ENCODE data around the gene OLFM3.

OLFM3 gene

GRCh38 chr1:101915597-101915996 is 81.1 kb downstream of the OLFM3 start:
- Mint-ChIP-seq H3K27ac (no peak overlapping the region), H3K27me3 (no peaks in the 10 kb centered on the region), H3K4me3 (no peak overlapping the region), H3K9me3 (ENCODE audit: low read depth) (no peaks in the 10 kb centered on the region), H3K36me3 (no peaks in the 10 kb centered on the region), H3K4me1 (ENCODE audit: low read depth) (no peaks in the 10 kb centered on the region)

- Mint-ChIP-seq H3K27me3 (no peaks in the 10 kb centered on the region), H3K27ac (no peak overlapping the region), H3K4me3 (no peak overlapping the region), H3K9me3 (ENCODE audit: low read depth) (no peaks in the 10 kb centered on the region), H3K36me3 (no peaks in the 10 kb centered on the region), H3K4me1 (ENCODE audit: low read depth) (no peaks in the 10 kb centered on the region)
These were observed 82.1 kb downstream of the OLFM3 start for GRCh38 chr1:101914473-101915242.

- H3K36me3 Mint-ChIP-seq, result no peaks in the 10 kb centered on the region
- no peaks in the 10 kb centered on the region for H3K9me3 Mint-ChIP-seq (ENCODE audit: low read depth)
- no peaks in the 10 kb centered on the region for H3K4me1 Mint-ChIP-seq (ENCODE audit: low read depth)
- peaks cover 2% of the 10 kb centered on the region for H3K27me3 Mint-ChIP-seq
- H3K27ac Mint-ChIP-seq, result no peak overlapping the region
- no peak overlapping the region for H3K4me3 Mint-ChIP-seq
These were observed 84.8 kb downstream of the OLFM3 start for GRCh38 chr1:101911894-101912293.

GRCh38 chr1:101908980-101909379 is 87.7 kb downstream of the OLFM3 start:
- no peak overlapping the region for H3K27ac Mint-ChIP-seq
- H3K27me3 Mint-ChIP-seq, result peaks cover 2% of the 10 kb centered on the region
- H3K4me1 Mint-ChIP-seq (ENCODE audit: low read depth), result no peaks in the 10 kb centered on the region
- no peak overlapping the region for H3K4me3 Mint-ChIP-seq
- no peaks in the 10 kb centered on the region for H3K36me3 Mint-ChIP-seq
- H3K9me3 Mint-ChIP-seq (ENCODE audit: low read depth), result no peaks in the 10 kb centered on the region

- Mint-ChIP-seq H3K27me3 (peaks cover 2% of the 10 kb centered on the region), H3K4me3 (no peak overlapping the region), H3K27ac (no peak overlapping the region), H3K9me3 (ENCODE audit: low read depth) (no peaks in the 10 kb centered on the region), H3K4me1 (ENCODE audit: low read depth) (no peaks in the 10 kb centered on the region), H3K36me3 (no peaks in the 10 kb centered on the region)
These were observed 89.5 kb downstream of the OLFM3 start for GRCh38 chr1:101907264-101907663.

- Mint-ChIP-seq H3K27me3 (peaks cover 2% of the 10 kb centered on the region), H3K27ac (no peak overlapping the region), H3K9me3 (ENCODE audit: low read depth) (no peaks in the 10 kb centered on the region), H3K36me3 (no peaks in the 10 kb centered on the region), H3K4me1 (ENCODE audit: low read depth) (no peaks in the 10 kb centered on the region), H3K4me3 (no peak overlapping the region)
These were observed 91.4 kb downstream of the OLFM3 start for GRCh38 chr1:101905283-101905835.

GRCh38 chr1:101902199-101902598 is 94.5 kb downstream of the OLFM3 start:
- Mint-ChIP-seq H3K27ac (no peak overlapping the region), H3K9me3 (ENCODE audit: low read depth) (no peaks in the 10 kb centered on the region), H3K4me3 (no peak overlapping the region), H3K27me3 (peaks cover under 1% of the 10 kb centered on the region), H3K4me1 (ENCODE audit: low read depth) (no peaks in the 10 kb centered on the region), H3K36me3 (no peaks in the 10 kb centered on the region)

GRCh38 chr1:101898137-101898536 is 98.6 kb downstream of the OLFM3 start:
- Mint-ChIP-seq H3K4me3 (no peak overlapping the region), H3K27me3 (peaks cover 2% of the 10 kb centered on the region), H3K9me3 (ENCODE audit: low read depth) (no peaks in the 10 kb centered on the region), H3K27ac (no peak overlapping the region), H3K4me1 (ENCODE audit: low read depth) (no peaks in the 10 kb centered on the region), H3K36me3 (no peaks in the 10 kb centered on the region)

- Mint-ChIP-seq H3K27me3 (no peaks in the 10 kb centered on the region), H3K9me3 (ENCODE audit: low read depth) (peaks cover 7% of the 10 kb centered on the region), H3K27ac (no peak overlapping the region), H3K4me3 (no peak overlapping the region), H3K4me1 (ENCODE audit: low read depth) (no peaks in the 10 kb centered on the region), H3K36me3 (no peaks in the 10 kb centered on the region)
These were observed 112.1 kb downstream of the OLFM3 start for GRCh38 chr1:101884621-101885020.

GRCh38 chr1:101875891-101876290 is 120.8 kb downstream of the OLFM3 start:
- H3K36me3 Mint-ChIP-seq, result no peaks in the 10 kb centered on the region
- no peak overlapping the region for H3K27ac Mint-ChIP-seq
- H3K4me3 Mint-ChIP-seq, result no peak overlapping the region
- no peaks in the 10 kb centered on the region for H3K9me3 Mint-ChIP-seq (ENCODE audit: low read depth)
- H3K4me1 Mint-ChIP-seq (ENCODE audit: low read depth), result no peaks in the 10 kb centered on the region
- no peaks in the 10 kb centered on the region for H3K27me3 Mint-ChIP-seq

- H3K4me3 Mint-ChIP-seq, result no peak overlapping the region
- no peaks in the 10 kb centered on the region for H3K36me3 Mint-ChIP-seq
- H3K27me3 Mint-ChIP-seq, result peaks cover 4% of the 10 kb centered on the region
- no peaks in the 10 kb centered on the region for H3K4me1 Mint-ChIP-seq (ENCODE audit: low read depth)
- no peak overlapping the region for H3K27ac Mint-ChIP-seq
- peaks cover 4% of the 10 kb centered on the region for H3K9me3 Mint-ChIP-seq (ENCODE audit: low read depth)
These were observed 123.1 kb downstream of the OLFM3 start for GRCh38 chr1:101873672-101874071.

- H3K36me3 Mint-ChIP-seq, result no peaks in the 10 kb centered on the region
- no peaks in the 10 kb centered on the region for H3K4me1 Mint-ChIP-seq (ENCODE audit: low read depth)
- no peaks in the 10 kb centered on the region for H3K27me3 Mint-ChIP-seq
- H3K4me3 Mint-ChIP-seq, result no peak overlapping the region
- H3K9me3 Mint-ChIP-seq (ENCODE audit: low read depth), result peaks cover 3% of the 10 kb centered on the region
- no peak overlapping the region for H3K27ac Mint-ChIP-seq
These were observed 136.8 kb downstream of the OLFM3 start for GRCh38 chr1:101859941-101860340.

GRCh38 chr1:101854271-101854670 is 142.5 kb downstream of the OLFM3 start:
- no peaks in the 10 kb centered on the region for H3K36me3 Mint-ChIP-seq
- no peaks in the 10 kb centered on the region for H3K9me3 Mint-ChIP-seq (ENCODE audit: low read depth)
- no peak overlapping the region for H3K4me3 Mint-ChIP-seq
- H3K4me1 Mint-ChIP-seq (ENCODE audit: low read depth), result no peaks in the 10 kb centered on the region
- H3K27ac Mint-ChIP-seq, result no peak overlapping the region
- H3K27me3 Mint-ChIP-seq, result no peaks in the 10 kb centered on the region

- Mint-ChIP-seq H3K27me3 (no peaks in the 10 kb centered on the region), H3K4me1 (ENCODE audit: low read depth) (no peaks in the 10 kb centered on the region), H3K9me3 (ENCODE audit: low read depth) (no peaks in the 10 kb centered on the region), H3K36me3 (no peaks in the 10 kb centered on the region), H3K27ac (no peak overlapping the region), H3K4me3 (no peak overlapping the region)
These were observed 143.8 kb downstream of the OLFM3 start for GRCh38 chr1:101852936-101853335.

GRCh38 chr1:101849356-101849755 is 147.4 kb downstream of the OLFM3 start:
- Mint-ChIP-seq H3K27ac (no peak overlapping the region), H3K4me1 (ENCODE audit: low read depth) (no peaks in the 10 kb centered on the region), H3K9me3 (ENCODE audit: low read depth) (no peaks in the 10 kb centered on the region), H3K4me3 (no peak overlapping the region), H3K36me3 (no peaks in the 10 kb centered on the region), H3K27me3 (peaks cover 2% of the 10 kb centered on the region)

- Mint-ChIP-seq H3K4me3 (no peak overlapping the region), H3K27me3 (peaks cover 2% of the 10 kb centered on the region), H3K27ac (no peak overlapping the region), H3K36me3 (no peaks in the 10 kb centered on the region), H3K4me1 (ENCODE audit: low read depth) (no peaks in the 10 kb centered on the region), H3K9me3 (ENCODE audit: low read depth) (no peaks in the 10 kb centered on the region)
These were observed 149.1 kb downstream of the OLFM3 start for GRCh38 chr1:101847626-101848025.
